GM12878 (cell line): ENCODE data around the gene SETD2. TPM values are rescaled to one million over a fixed set of nuclear protein-coding genes. Genes with fewer than 3 reads are reported as not detected.

Source experiments
- ATAC-seq: fragments of 200-7000 bp; cut with Tn5 transposase; 3 replicates; pipeline ENCODE4 v1.9.1; 2020; ENCODE audit warnings: mild to moderate bottlenecking, moderate library complexity
- BruUV-seq: library from RNA; stranded (reverse); fragments of 400-500 nt; replicated peaks from 2 replicates; lab custom pipeline; 2021; lab: Mats Ljungman, UMichigan
- CTCF ChIA-PET: fragments of 300-600 bp; sonication (Branson Sonifier 250); formaldehyde crosslinking; extraction: SDS; loops from one replicate; lab custom pipeline; 2021; ENCODE audit warnings: inconsistent platforms; lab: Yijun Ruan, JAX
- POLR2A ChIA-PET: fragments of 350-600 bp; formaldehyde crosslinking; extraction: SDS; loops from one replicate; lab custom pipeline; 2021; ENCODE audit warnings: inconsistent platforms; lab: Charles Lee
- RAD21 ChIA-PET: fragments of 300-600 bp; sonication (Branson Sonifier 250); formaldehyde crosslinking; loops from one replicate; lab custom pipeline; 2023; ENCODE audit warnings: antibody characterized with exemption; ENCODE audit not compliant: unreplicated experiment; lab: Charles Lee
- SMC1A ChIA-PET: fragments of 300-600 bp; sonication (Branson Sonifier 250); formaldehyde crosslinking; loops from one replicate; lab custom pipeline; 2023; ENCODE audit not compliant: unreplicated experiment, uncharacterized antibody; lab: Charles Lee
- DNase-seq: peaks from one replicate; pipeline ENCODE4 v3.0.0-alpha.2; 2011; ENCODE audit warnings: low read depth, low spot score
- FAIRE-seq: peaks from 3 replicates; lab custom pipeline; 2011; peaks lifted over from hg19 to GRCh38; lab: Jason Lieb, UNC
- H2AFZ ChIP-seq: 2 replicates; pipeline ENCODE4 v1.6.0; 2011; ENCODE audit warnings: low read depth, low read length, control low read depth; ENCODE audit not compliant: control insufficient read depth
- H3K27ac ChIP-seq: 2 replicates; pipeline ENCODE4 v1.5.1; 2011; ENCODE audit warnings: control low read depth; ENCODE audit not compliant: control insufficient read depth, insufficient read depth
- H3K27me3 ChIP-seq, 2 experiments: replicated peaks in 1 of 2; 2 replicates each; pipeline versions ENCODE4 v1.6.0 to v1.6.1; 2011; ENCODE audit warnings: low read length in 1 of 2; ENCODE audit not compliant: control insufficient read depth in 2 of 2, insufficient read depth in 2 of 2
- H3K36me3 ChIP-seq, 2 experiments: 2 replicates each; pipeline ENCODE4 v1.5.1; 2011; ENCODE audit warnings: low read length in 1 of 2; ENCODE audit not compliant: control insufficient read depth in 2 of 2, insufficient read depth in 2 of 2
- H3K4me1 ChIP-seq: 2 replicates; pipeline ENCODE4 v1.6.1; 2011; ENCODE audit warnings: mild to moderate bottlenecking, low read length, moderate library complexity, mixed read lengths; ENCODE audit not compliant: control insufficient read depth, insufficient read depth
- H3K4me2 ChIP-seq: 2 replicates; pipeline ENCODE4 v1.6.0; 2011; ENCODE audit warnings: control low read depth; ENCODE audit not compliant: control insufficient read depth, insufficient read depth
- H3K4me3 ChIP-seq: fragments of 200-600 bp; sonication (generic); 2 replicates; pipeline ENCODE4 v1.5.1; 2016
- H3K79me2 ChIP-seq: 2 replicates; pipeline ENCODE4 v1.6.0; 2011; ENCODE audit warnings: low read length; ENCODE audit not compliant: control insufficient read depth, insufficient read depth
- H3K9ac ChIP-seq: 2 replicates; pipeline ENCODE4 v1.8.0; 2011; ENCODE audit warnings: low read length, control low read depth, mixed read lengths; ENCODE audit not compliant: control insufficient read depth, insufficient read depth
- H3K9me3 ChIP-seq: replicated peaks from 3 replicates; pipeline ENCODE4 v1.5.1; 2011; ENCODE audit warnings: mild to moderate bottlenecking, low read length; ENCODE audit not compliant: control insufficient read depth, insufficient read depth
- H4K20me1 ChIP-seq: 2 replicates; pipeline ENCODE4 v1.6.0; 2011; ENCODE audit not compliant: control insufficient read depth, insufficient read depth
- BACH1 ChIP-seq: fragments of 450-650 bp; IDR thresholded peaks from 2 replicates; pipeline ENCODE4 v1.6.1; 2017; ENCODE audit warnings: mild to moderate bottlenecking, borderline replicate concordance
- BCLAF1 ChIP-seq: fragments of 450-650 bp; IDR thresholded peaks from 2 replicates; pipeline ENCODE4 v1.6.1; 2017; ENCODE audit warnings: antibody characterized with exemption, mild to moderate bottlenecking, moderate library complexity
- CBX3 ChIP-seq: fragments of 200-600 bp; sonication (generic); IDR thresholded peaks from 2 replicates; pipeline ENCODE4 v1.6.1; 2016; ENCODE audit warnings: low read depth, borderline replicate concordance
- EED ChIP-seq: sonication (generic); IDR thresholded peaks from 2 replicates; pipeline ENCODE4 v1.6.1; 2016; ENCODE audit warnings: antibody characterized with exemption, low read depth
- ELK1 ChIP-seq: IDR thresholded peaks from 2 replicates; pipeline ENCODE4 v1.6.1; 2012; ENCODE audit warnings: low read depth, low read length, improper control_type of control experiment
- ESRRA ChIP-seq: IDR thresholded peaks from 2 replicates; pipeline ENCODE4 v1.6.1; 2012; ENCODE audit warnings: mild to moderate bottlenecking, low read length, improper control_type of control experiment
- IRF4 ChIP-seq: IDR thresholded peaks from 2 replicates; pipeline ENCODE4 v1.6.1; 2011; ENCODE audit warnings: low read depth, low read length
- KDM1A ChIP-seq: fragments of 200-600 bp; sonication (generic); IDR thresholded peaks from 2 replicates; pipeline ENCODE4 v1.6.1; 2016; ENCODE audit warnings: borderline replicate concordance
- MYC ChIP-seq: IDR thresholded peaks from 2 replicates; pipeline ENCODE4 v1.6.1; 2011; ENCODE audit warnings: mild to moderate bottlenecking, low read length, moderate library complexity, inconsistent platforms; ENCODE audit not compliant: insufficient read depth, insufficient replicate concordance, insufficient read length, severe bottlenecking
- NFXL1 ChIP-seq: fragments of 450-650 bp; IDR thresholded peaks from 2 replicates; pipeline ENCODE4 v1.6.1; 2017; ENCODE audit warnings: antibody characterized with exemption, mild to moderate bottlenecking, borderline replicate concordance
- NR2C2 ChIP-seq: IDR thresholded peaks from 2 replicates; pipeline ENCODE4 v1.6.1; 2011; ENCODE audit warnings: borderline replicate concordance, low read depth; ENCODE audit not compliant: control insufficient read depth, insufficient read length
- PAX8 ChIP-seq: fragments of 450-650 bp; IDR thresholded peaks from 2 replicates; pipeline ENCODE4 v1.6.1; 2017; ENCODE audit warnings: mild to moderate bottlenecking, moderate library complexity
- PML ChIP-seq: IDR thresholded peaks from 2 replicates; pipeline ENCODE4 v1.6.1; 2012; ENCODE audit warnings: low read length, inconsistent platforms
- RB1 ChIP-seq: fragments of 450-650 bp; formaldehyde crosslinking; IDR thresholded peaks from 2 replicates; pipeline ENCODE4 v1.6.1; 2017; ENCODE audit warnings: mild to moderate bottlenecking, borderline replicate concordance
- SUPT20H ChIP-seq: IDR thresholded peaks from 2 replicates; pipeline ENCODE4 v1.6.1; 2011; ENCODE audit warnings: low read depth, mild to moderate bottlenecking, low read length, moderate library complexity, borderline replicate concordance; ENCODE audit not compliant: control insufficient read depth
- USF1 ChIP-seq: IDR thresholded peaks from 2 replicates; pipeline ENCODE4 v1.6.1; 2011; ENCODE audit warnings: borderline replicate concordance, low read depth, mild to moderate bottlenecking, moderate library complexity, mixed read lengths, low read length; ENCODE audit not compliant: insufficient read depth; ENCODE audit errors: extremely low read length
- ZBTB11 ChIP-seq: fragments of 450-650 bp; formaldehyde crosslinking; IDR thresholded peaks from 2 replicates; pipeline ENCODE4 v1.5.0; 2022; ENCODE audit warnings: mild to moderate bottlenecking, missing genetic modification characterization
- WGBS: methylation state at CpG from one replicate; pipeline ENCODE4 v1.1.6; 2016; ENCODE audit warnings: low lambda C conversion rate; ENCODE audit not compliant: insufficient replicate concordance, insufficient coverage; ENCODE audit errors: missing lambda C conversion rate; 5-methylcytosine and 5-hydroxymethylcytosine counted together
- in situ Hi-C: fragments of 300-500 bp; cut with MboI; formaldehyde crosslinking; loops from 9 replicates; pipeline ENCODE4 v1.14.3; 2018; ENCODE audit warnings: mixed read lengths
- intact Hi-C: fragments of 100-400 bp; cut with micrococcal nuclease; formaldehyde crosslinking; loops from one replicate; pipeline ENCODE4 v1.14.2; 2022; ENCODE audit not compliant: unreplicated experiment
- polyA plus RNA-seq, 11 experiments: library from polyadenylated mRNA; depleted of rRNA in 4 of 11; unstranded in 6 of 11; stranded (reverse) in 5 of 11; fragments of >200 nt; fragmentation: Nextera tagmentation in 4 of 11; fragmentation: Illumina TruSeq in 1 of 11; extraction: Ambion mirVana in 4 of 11; extraction: Trizol in 1 of 11; gene quantifications; 1 replicate in 1 of 11; 2 replicates in 10 of 11; pipeline versions ENCODE4 v1.2.1 to v1.2.3, GENCODE V29; 2011 to 2016; ENCODE audit warnings: inconsistent platforms in 2 of 11, missing spikeins in 2 of 11, low read depth in 1 of 11
- total RNA-seq, 4 experiments: library from RNA; depleted of rRNA in 3 of 4; stranded (reverse); fragments of >200 nt in 3 of 4; fragmentation: Illumina TruSeq in 1 of 4; extraction: Trizol in 1 of 4; gene quantifications; 2 replicates each; pipeline versions ENCODE4 v1.2.1 to v1.2.3, GENCODE V29; 2013 to 2021

SETD2 gene
- total and polyA plus RNA-seq, 10 of the 15 experiments (the other 5 are each of a cell fraction or from before 2014, with no cell fraction given), result 8.4 to 44.9 (median 24.5) TPM

- Histone ChIP-seq H2AFZ (no peak overlapping the region), H4K20me1 (no peaks in the 10 kb centered on the region), H3K9me3 (no peaks in the 10 kb centered on the region), H3K4me3 (no peak overlapping the region), H3K27me3 (no peaks in the 10 kb centered on the region), H3K9ac (no peak overlapping the region), H3K27ac (no peak overlapping the region), H3K4me1 (no peaks in the 10 kb centered on the region), H3K4me2 (no peak overlapping the region), H3K79me2 (no peaks in the 10 kb centered on the region), H3K36me3 (peaks cover 23 to 52% of the 10 kb centered on the region in 2 experiments; a peak in 3 of 4 replicates)
- CTCF ChIA-PET, result no interaction called here
- SMC1A ChIA-PET, result no interaction called here
- intact Hi-C loops (no loop called here), in situ Hi-C loops (no loop called here)
- FAIRE-seq, result no peak
- ATAC-seq, result no peak
- WGBS, result 97% methylated on average over 16 of the region's 16 CpGs
- BruUV-seq, result no TSS peak
- POLR2A ChIA-PET, result no interaction called here
- no peak for DNase-seq
- RAD21 ChIA-PET, result no interaction called here
- TF ChIP-seq ELK1 (no peak), ZBTB11 (CRISPR knock-in tag) (no peak), CBX3 (no peak), PML (no peak), SUPT20H (no peak), NR2C2 (no peak), EED (no peak), KDM1A (no peak), MYC (no peak), RB1 (no peak), IRF4 (no peak), USF1 (no peak), BACH1 (no peak), BCLAF1 (no peak), ESRRA (no peak), NFXL1 (no peak), PAX8 (no peak)
These were observed 162.2 kb downstream of the SETD2 start for GRCh38 chr3:47001731-47002170.
